HG03280 (cell line): Measurements from ENCODE around the gene DHRS7.

Source experiments
- ATAC-seq: cut with Tn5 transposase; IDR thresholded peaks from one replicate; pipeline ENCODE4 v1.9.1; 2021; ENCODE audit warnings: mild to moderate bottlenecking, moderate library complexity; ENCODE audit not compliant: unreplicated experiment

Gene DHRS7, protein sequence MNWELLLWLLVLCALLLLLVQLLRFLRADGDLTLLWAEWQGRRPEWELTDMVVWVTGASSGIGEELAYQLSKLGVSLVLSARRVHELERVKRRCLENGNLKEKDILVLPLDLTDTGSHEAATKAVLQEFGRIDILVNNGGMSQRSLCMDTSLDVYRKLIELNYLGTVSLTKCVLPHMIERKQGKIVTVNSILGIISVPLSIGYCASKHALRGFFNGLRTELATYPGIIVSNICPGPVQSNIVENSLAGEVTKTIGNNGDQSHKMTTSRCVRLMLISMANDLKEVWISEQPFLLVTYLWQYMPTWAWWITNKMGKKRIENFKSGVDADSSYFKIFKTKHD

DNA sequence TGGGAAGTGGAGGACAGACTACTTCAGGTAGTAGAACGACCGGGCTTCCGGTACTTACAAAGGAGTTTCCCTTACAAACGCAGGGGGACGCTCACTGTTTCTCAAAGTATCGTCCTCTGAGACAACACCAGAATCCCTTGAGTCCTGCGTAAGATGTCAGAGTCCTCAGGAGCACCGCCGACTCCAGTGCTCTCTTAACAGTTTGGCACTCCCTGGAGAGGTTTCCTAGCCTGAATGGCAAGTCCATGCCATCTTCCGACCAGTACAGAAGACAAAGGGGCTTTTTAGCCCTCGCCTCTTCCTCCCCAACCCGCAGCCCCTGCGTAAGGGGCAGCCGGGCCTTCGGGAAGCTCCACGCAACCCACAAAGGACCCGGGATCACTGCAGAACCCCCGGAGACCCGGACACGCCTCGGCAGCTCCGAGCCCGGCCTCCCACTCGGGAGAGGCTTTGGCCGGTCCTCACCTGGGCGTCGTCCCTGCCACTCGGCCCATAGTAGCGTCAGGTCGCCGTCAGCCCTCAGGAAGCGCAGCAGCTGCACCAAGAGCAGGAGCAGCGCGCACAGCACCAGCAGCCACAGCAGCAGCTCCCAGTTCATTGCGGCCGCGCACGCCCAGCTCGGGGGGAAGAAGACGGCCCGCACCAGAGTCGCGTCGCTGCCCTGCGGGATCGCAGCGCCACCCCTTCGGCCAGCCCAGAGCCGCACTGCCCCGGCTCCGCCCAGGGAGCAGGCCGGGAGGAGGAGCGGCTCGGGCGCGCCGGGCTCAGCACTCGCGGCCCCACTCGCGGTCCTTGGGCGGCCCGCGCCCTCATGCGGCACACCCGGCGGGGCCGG, at the start of gene DHRS7:
Gene DHRS7 (minus strand): TSS at position 687 of the 835 bp plus-strand sequence. CDS start 89 bp downstream, at position 598.
- peak; percentile 86 for ATAC-seq

- no peak for ATAC-seq
Observed at GRCh38 chr14:60214415-60215126, 49.4 kb upstream of the DHRS7 start.

GRCh38 chr14:60214003-60214402, 48.8 kb upstream of the DHRS7 start:
- ATAC-seq = no peak

DNA sequence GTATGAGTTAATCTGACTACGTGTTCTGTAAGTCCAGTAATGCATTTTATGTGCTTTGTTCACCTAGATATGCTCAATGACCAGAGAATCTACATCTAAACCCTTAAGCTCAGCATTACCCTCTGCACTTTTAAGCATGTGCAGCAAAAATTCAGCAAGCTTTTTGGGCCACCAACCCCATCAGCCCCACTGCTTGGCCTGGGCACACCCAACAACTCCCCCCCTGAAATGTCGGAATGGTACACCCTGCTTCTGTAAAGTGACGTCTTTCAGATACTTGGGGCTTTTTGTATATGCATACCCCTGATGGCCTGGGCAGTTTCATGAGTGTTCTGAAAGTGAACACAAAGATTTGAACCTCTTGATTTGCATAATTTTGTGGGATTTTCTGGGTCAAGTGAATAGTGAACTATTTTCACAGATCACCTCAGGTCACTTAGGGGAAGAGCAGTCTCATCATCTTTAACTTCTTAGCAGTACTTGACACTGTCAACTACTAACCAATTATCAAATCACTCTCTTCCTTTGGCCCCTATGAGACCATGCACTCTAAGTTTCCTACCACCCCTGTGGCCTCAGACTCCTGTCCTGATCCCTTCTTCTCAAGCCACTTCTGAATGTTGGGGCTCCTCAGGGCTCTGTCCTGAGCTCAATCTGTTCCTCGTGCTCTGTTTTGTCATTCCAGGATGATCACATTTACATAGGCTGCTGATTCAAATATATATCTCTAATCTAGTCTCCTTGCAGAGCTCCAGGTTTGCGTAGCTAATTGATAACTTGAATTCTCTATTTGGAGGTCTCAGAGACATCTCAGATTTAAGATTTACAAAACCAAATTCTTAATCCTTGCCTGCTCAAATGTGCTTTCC, 47.5 kb upstream of the DHRS7 start:
- ATAC-seq = peak; percentile 96

DNA sequence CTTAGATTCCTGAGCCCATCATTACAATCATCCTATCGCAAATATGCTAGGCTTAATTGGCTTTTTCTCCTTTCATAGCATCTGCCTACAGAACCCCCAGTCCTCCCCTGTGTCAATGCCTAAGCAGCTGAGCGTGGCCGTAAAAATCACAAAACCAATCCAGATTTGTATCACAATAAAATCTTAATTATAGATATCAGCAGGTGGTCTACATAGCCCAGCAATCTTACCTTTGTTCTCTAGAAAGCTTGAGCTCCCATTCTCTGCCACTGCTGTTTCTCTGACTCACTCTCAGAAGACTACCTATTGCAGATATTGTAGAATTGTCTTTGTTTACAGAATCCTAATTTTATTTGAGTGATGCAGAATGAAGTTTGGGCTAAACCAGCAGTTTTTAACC, 46.0 kb upstream of the DHRS7 start:
- ATAC-seq = no peak

- ATAC-seq = no peak
Observed at GRCh38 chr14:60210703-60211102, 45.5 kb upstream of the DHRS7 start.

- peak; percentile 24 for ATAC-seq
Observed at GRCh38 chr14:60206837-60207533, 41.8 kb upstream of the DHRS7 start.

GRCh38 chr14:60206249-60206670, 41.1 kb upstream of the DHRS7 start:
- no peak for ATAC-seq

DNA sequence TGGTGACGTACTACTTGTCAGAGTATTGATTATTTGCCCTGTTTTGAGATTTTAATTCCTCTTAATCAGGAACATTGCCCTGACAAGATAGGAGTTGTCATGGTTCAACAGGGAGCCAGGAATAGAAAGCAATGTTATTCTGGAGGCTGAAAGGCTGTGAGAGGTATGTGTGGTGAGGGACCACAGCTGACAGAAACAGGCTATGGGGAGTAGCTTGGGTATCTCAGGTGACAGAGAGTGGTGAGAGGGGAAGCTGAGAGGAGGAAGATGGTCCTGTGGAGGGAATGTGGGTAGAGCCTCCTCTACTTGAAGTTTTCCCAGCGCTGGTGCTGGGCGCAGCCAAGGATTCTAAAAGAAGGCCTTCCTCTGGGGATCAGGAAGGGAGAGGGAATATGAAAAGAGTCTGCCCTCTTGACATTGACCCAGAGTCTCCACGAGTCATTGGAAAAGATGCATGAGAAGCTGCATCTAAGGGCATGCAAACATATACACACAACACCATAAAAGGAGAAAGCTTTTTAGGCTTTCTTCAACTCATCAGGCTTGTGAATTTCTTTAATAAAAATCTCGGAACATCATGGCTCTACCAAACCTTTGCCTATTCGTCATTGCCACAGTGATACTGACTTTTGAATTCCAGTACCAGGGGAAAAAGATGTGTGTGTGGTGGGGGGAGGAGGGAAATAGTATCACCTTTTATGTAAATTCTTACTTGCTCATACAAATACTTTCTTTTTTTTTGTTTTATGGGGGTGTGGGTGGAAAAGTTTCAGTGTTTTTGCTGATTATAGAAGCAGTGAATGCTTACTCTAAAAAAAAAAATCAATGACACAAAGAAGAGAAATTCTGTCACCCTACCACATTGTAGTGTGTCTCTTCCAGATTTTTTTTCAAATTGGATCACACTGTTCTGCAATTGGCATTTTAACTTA, 39.9 kb upstream of the DHRS7 start:
- ATAC-seq = peak; percentile 50

GRCh38 chr14:60204104-60204842, 39.1 kb upstream of the DHRS7 start:
- peak; percentile 69 for ATAC-seq

- ATAC-seq = no peak
Observed at GRCh38 chr14:60199321-60199720, 34.1 kb upstream of the DHRS7 start.

DNA sequence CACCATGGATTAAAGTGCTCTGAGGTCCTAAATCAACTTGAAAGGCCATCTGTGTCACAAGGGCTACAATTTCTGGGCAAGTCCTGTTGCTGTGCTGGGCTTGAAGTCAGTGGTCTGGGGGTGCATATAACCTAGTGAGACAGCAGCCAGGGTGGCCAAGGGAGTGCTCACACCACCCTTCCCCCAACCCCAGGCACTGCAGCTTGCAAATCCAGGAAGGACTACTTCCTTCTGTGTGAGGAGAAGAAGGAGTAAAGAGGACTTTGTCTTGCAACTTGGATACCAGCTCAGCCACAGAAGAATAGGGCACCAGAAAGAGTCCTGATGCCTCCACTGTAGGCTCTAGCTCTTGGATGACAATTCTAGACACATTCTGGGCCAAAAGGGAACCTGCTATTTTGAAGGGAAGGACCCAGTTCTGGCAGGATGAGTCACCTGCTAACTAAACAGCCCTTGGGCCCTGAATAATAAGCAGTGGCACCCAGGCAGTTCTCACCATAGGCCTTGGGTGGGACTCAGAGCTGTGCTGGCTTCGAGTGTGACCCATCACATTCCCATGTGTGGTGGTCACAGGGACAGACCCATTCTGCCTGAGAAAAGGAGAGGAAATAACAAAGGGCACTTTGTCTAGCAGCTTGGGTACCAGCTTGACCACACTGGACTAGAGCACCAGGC, 32.6 kb upstream of the DHRS7 start:
- ATAC-seq = no peak

DNA sequence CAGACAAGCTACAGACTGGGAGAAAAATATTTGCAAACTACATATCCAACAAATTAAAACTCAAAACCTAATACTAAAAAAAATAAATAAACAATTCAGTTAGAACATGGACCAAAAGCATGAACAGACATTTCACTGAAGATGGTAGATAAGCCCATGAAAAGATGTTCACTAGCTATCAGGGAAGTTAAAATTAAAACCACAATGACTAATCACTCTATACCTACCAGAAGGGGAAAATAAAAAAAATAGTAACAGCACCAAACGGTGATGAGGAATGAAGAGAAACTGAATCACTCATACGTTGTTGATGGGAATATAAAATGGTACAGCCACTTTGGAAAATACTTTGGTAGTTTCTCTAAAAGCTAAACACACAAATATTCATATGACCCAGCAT, 31.1 kb upstream of the DHRS7 start:
- ATAC-seq = no peak

- peak; percentile 72 for ATAC-seq
Observed at GRCh38 chr14:60195179-60195810, 30.1 kb upstream of the DHRS7 start.

GRCh38 chr14:60189923-60190840, 25.0 kb upstream of the DHRS7 start:
- no peak for ATAC-seq

DNA sequence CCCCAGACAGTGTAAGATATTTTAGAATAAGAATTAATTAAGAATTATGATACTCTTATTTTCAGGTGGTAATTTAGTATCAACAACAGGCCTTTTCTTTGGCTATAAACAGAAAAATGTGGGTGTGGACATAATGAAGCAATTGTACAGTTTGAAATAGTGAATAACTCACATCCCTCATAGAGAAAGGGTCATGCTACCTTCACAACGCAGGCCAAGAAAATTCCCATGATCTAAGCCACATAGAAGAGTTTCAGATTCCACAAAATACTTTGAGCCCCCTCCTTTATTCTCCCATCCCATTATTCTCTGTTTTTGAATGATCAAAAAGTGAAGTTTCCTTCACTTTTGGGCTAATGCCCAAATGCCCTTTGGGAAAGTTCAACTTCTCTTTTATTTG, 23.5 kb upstream of the DHRS7 start:
- no peak for ATAC-seq
